GM19239 (cell line): Measurements from ENCODE around the gene ILKAP.

Experiments
- DNase-seq: peaks from one replicate; pipeline ENCODE4 v3.0.0; 2011; ENCODE audit warnings: low spot score; ENCODE audit not compliant: insufficient read length
- FAIRE-seq: peaks from 2 replicates; lab custom pipeline; 2011; peaks lifted over from hg19 to GRCh38; lab: Jason Lieb, UNC

Gene ILKAP

DNA sequence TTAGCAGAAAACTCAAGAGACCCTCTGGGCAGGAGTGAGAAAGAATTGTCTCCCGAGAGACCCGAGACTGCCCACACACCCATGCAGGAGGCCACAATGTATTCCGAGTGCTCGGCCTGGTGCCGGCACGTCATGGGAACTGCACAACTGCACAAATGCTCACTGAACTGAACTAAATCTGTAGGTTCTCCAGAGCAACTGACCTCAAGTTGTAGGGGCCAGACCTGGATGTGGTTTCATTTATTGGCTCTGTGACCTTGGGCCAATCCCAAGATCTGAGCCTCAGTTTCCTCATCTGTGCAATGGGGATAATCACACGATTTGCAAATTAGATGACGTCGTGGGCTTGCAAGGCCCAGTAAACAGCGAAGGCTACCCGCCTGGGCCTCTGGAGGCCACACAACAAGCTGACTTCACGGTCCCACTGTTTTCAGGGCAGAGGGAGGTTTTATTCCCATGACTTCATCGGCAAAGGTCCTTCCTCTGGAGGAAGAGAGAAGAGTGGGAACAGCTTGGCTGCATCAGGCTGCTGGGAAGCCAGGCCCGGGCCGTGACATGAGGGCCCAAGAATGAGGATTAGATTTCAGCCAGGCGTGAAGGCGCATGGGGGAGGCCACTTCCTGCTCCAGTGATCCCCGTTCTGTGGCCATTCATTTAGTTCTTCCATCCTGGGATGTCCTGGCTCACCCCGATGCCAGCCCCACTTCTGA, 48.3 kb downstream of the ILKAP start:
- DNase-seq (no peak), FAIRE-seq (no peak)

DNA sequence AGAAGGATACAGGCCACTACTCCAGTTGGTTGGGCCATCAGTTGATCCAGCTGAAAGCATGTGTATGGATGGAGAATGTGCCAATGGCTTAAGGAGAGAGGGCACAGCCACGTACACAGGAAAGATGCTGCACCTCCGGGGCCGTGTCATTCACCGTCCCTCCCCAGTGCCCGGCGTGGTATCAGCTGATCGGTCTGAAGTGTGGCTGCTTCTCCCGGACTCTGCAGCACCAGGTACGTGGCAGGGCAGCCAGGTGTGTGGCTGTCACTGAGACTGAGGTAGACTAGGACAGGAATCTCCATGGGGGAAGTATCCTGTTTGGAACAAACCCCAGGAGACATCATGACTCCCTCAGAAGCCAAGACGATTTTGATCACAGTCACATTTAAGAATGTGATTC, 48.9 kb downstream of the ILKAP start:
- DNase-seq, result no peak
- no peak for FAIRE-seq

DNA sequence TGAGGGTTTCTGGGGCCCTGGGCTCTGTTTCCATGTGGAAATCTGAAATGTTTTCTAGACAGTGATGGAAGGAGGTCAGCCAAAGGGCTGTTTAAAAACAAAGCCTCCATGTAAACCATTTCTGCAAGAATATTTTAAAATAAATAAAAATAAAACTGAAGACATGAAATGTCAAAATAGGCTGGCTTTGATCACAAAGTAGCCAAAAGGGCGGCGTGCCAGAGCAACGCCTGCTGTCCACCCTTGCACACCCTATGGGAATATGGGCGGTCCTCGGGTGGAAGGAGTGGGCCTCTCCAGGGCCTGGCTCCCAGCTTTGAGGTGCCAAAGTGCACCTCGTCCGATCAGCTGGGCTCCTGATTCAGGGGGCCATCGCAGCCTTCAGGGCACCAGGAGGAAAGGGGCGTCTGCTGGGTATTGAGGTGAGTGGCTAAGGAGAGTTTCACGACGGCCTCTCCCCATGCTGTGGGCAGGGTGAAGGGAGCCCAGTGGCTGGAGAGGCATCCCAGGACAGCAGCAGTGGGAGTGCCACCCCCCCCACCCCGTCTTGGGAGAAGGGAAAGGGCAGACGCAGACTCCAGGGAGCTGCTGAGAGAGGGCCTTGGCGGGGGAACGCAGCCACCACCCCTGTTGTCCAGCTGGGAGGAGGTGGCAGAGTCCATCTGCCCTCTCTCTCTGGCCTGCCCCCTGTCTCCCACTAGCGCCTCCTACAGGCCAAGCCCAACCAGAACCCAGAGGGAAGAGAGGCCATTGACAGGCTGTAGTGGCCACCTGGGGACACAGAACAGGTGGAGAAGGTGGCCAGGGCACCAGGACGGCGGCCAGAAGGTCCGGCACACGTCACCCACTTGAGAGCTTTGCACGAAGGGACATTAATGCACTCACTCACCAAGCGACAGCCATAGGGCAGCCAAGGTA, 50.5 kb downstream of the ILKAP start:
- FAIRE-seq, result no peak
- DNase-seq, result no peak

- FAIRE-seq (no peak), DNase-seq (no peak)
These were observed 51.8 kb downstream of the ILKAP start for GRCh38 chr2:238151628-238152235.

GRCh38 chr2:238151205-238151604, 52.3 kb downstream of the ILKAP start:
- DNase-seq (no peak), FAIRE-seq (no peak)

DNA sequence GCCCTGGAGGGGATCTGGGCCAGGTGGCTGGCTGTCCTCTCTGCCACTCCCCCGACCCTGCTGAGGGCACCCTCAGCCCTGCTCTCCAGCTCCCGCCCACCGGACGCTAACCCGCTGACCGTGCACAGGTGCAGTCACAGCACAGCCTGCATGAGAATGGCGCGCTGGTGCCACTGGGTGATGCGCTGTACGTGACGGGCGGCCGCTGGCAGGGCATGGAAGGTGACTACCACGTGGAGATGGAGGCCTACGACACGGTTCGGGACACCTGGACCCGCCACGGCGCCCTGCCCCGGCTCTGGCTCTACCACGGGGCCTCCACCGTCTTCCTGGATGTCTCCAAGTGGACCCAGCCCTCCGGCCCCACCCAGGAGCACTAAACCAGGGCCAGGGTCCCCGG, 52.8 kb downstream of the ILKAP start:
- no peak for DNase-seq
- FAIRE-seq, result no peak

- no peak for FAIRE-seq
- no peak for DNase-seq
These were observed 53.5 kb downstream of the ILKAP start for GRCh38 chr2:238149841-238150572.

GRCh38 chr2:238148981-238149380, 54.5 kb downstream of the ILKAP start:
- FAIRE-seq, result no peak
- DNase-seq, result no peak

DNA sequence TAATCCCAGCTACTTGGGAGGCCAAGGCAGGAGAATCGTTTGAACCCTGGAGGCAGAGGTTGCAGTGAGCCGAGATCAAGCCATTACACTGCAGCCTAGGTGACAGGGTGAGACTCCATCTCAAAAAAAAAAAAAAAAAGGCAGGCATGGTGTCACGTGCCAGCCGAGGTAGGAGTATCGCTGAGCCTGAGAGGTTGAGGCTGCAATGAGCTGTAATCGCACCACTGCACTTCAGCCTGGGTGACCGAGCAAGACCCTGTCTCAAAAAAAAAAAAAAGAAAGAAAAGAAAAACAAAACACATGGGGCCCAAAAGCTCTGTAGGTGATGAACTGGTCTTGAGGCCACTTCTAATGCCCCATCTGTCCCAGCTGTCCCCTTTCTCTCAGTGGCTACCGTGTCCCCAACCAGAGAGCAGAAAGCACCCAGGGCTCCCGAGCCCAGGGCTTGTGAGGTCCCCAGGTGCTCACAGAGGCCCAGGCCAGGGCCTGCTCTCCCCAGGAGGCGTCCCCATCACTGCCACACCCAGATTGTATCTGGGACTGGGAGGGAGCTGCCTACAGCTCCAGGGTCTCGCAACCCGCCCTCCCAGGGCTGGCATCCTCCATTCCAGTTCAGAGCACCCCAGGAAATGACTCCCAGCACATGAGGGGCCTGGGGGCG, 56.5 kb downstream of the ILKAP start:
- DNase-seq, result no peak
- no peak for FAIRE-seq

DNA sequence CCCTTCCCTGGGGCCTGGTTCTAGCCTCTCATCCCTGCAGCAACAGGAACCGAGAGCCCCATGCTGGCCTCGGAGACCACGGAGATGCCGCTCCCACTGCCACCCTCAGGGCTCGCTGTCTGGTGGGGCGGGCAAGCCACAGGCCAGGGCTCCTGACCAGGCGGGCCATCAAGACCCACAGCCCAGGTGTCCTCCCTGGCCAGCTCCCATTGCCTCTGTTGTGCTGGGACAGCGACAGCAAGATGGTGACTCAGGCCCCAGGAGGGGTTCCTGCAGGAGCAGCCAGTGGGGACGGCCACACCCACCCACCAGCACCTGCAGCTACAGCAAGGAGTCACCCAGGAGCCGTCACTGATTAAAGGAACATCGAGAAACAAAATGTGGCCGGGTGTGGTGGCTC, 57.6 kb downstream of the ILKAP start:
- FAIRE-seq, result no peak

GRCh38 chr2:238145046-238145445, 58.4 kb downstream of the ILKAP start:
- no peak for FAIRE-seq
- DNase-seq, result no peak

More for the DNA sequence above, 57.6 kb downstream of the ILKAP start:
- DNase-seq, result no peak

GRCh38 chr2:238144262-238144661, 59.2 kb downstream of the ILKAP start:
- no peak for FAIRE-seq

DNA sequence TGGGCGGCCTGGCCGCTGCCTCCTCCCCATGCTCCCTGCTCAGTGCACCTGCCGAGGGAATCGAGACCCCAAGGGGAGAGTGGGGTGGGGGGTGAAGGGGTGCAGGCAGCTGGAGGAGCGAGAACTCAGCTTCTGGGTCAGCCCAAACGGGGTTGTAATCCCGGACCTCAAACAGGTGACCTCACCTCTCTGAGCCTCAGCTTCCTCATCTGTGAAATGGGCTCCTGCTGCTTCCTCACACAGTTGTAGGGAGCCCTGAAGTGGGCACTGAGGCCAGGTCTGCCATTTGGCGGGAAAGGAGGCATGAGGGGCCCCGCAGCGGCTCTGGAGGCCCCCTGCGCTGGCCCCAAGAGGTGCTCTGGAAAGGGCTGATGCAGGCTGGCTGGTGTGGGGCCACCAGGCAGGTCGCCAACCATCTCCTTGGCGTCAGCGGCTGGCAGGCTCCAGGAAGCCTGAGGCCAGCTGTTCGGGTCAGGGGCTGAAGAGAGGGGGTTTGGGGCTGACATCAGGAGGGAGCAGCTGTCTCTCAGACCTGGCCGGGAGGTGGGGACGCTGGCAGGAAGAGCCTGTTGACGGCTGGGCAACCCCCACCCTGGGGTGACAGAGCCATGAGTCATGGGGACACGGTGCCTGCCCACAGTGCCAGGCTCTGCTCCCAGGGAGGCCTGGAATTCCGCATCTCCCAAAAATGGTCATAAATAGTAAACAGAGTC, 60.1 kb downstream of the ILKAP start:
- no peak for FAIRE-seq
- DNase-seq, result no peak

More at GRCh38 chr2:238144262-238144661, 59.2 kb downstream of the ILKAP start:
- no peak for DNase-seq

- FAIRE-seq (no peak), DNase-seq (no peak)
These were observed 60.9 kb downstream of the ILKAP start for GRCh38 chr2:238142382-238143205.

- no peak for FAIRE-seq
These were observed 61.8 kb downstream of the ILKAP start for GRCh38 chr2:238141541-238142318.

DNA sequence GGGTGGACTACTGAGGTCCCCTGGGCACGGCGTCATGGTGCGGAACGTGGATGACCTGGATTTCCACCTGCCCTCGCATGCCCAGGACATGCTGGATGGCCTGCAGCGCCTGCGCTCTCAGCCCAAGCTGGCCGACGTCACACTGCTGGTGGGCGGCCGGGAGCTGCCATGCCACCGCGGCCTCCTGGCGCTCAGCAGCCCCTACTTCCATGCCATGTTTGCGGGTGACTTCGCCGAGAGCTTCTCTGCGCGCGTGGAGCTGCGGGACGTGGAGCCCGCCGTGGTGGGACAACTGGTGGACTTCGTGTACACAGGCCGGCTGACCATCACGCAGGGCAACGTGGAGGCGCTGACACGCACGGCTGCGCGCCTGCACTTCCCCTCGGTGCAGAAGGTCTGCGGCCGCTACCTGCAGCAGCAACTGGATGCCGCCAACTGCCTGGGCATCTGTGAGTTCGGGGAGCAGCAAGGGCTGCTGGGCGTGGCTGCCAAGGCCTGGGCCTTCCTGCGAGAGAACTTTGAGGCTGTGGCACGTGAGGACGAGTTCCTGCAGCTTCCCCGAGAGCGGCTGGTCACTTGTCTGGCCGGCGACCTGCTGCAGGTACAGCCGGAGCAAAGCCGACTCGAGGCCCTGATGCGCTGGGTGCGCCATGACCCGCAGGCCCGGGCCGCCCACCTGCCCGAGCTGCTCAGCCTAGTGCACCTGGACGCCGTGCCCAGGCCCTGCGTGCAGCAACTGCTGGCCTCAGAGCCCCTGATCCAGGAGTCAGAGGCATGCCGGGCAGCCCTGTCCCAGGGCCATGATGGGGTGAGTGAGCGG, 62.6 kb downstream of the ILKAP start:
- no peak for FAIRE-seq
- DNase-seq, result no peak

More at GRCh38 chr2:238141541-238142318, 61.8 kb downstream of the ILKAP start:
- DNase-seq, result no peak

- FAIRE-seq, result no peak
- DNase-seq, result no peak
These were observed 63.5 kb downstream of the ILKAP start for GRCh38 chr2:238140040-238140439.
